Activated T-cell treated with anti-CD3 and anti-CD28 coated beads, Interleukin-2, amount 50 U/mL, for 4 hours (primary cell): ENCODE data around the gene CCDC187. TPM values are rescaled to one million over a fixed set of nuclear protein-coding genes. Genes with fewer than 3 reads are reported as not detected.

Source experiments
- ATAC-seq, 2 donors: fragments of 200-7000 bp; cut with Tn5 transposase; one replicate each; pipeline ENCODE4 v1.10.0; 2021
- DNase-seq: peaks from one replicate; pipeline ENCODE4 v3.0.0-alpha.2; 2020
- H3K27me3 Mint-ChIP-seq: one replicate; pipeline ENCODE4 v1.8.0; 2021; ENCODE audit warnings: low read depth, mixed read lengths
- H3K36me3 Mint-ChIP-seq: one replicate; pipeline ENCODE4 v1.8.0; 2022; ENCODE audit warnings: mixed read lengths; ENCODE audit not compliant: insufficient read depth
- H3K4me1 Mint-ChIP-seq: one replicate; pipeline ENCODE4 v1.8.0; 2021; ENCODE audit warnings: low read depth, mixed read lengths
- H3K4me3 Mint-ChIP-seq: one replicate; pipeline ENCODE4 v1.8.0; 2021; ENCODE audit warnings: mild to moderate bottlenecking, moderate library complexity, mixed read lengths
- H3K9me3 Mint-ChIP-seq: one replicate; pipeline ENCODE4 v1.8.0; 2021; ENCODE audit warnings: mixed read lengths
- total RNA-seq, 3 donors: library from RNA; stranded (reverse); gene quantifications; one replicate each; pipeline ENCODE4 v1.2.1, GENCODE V29; 2021

CCDC187 gene
- total RNA-seq, 3 donors from 2014 or later, result 0.11 TPM; not detected in 2

DNA sequence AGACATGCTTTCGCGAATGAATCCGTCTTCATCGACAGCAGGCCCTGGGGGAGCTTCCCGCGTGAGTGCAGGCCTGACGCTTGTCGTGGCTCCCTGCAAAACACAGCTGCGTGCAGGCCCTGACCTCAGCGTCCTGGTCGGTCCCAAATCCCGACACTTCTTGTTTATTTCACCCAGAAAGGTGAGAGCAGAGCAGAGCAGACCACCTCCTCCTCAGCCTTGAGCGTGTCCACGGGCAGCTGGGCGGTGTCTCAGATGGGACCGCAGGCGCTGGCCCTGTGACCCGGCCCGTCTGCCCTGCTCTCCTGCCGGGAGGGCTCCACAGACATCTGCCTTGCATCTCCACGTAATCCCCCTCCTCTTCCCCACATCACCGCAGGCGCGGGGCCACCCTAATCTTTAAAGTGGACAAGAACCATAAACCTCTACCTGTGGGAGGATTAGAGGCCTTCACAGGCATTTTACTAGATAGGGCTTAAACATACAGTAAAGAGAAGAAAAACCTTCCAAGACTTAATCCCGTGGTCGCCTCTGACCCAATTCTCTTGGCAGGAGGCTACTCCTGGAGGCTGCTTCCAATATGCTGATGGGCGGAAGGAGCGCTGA, 91.4 kb downstream of the CCDC187 start:
- no peaks in the 10 kb centered on the region for H3K4me1 Mint-ChIP-seq
- no peaks in the 10 kb centered on the region for H3K9me3 Mint-ChIP-seq
- no peaks in the 10 kb centered on the region for H3K27me3 Mint-ChIP-seq
- peaks cover 34% of the 10 kb centered on the region for H3K36me3 Mint-ChIP-seq
- H3K4me3 Mint-ChIP-seq, result no peak overlapping the region
- ATAC-seq (no peak), DNase-seq (no peak)

DNA sequence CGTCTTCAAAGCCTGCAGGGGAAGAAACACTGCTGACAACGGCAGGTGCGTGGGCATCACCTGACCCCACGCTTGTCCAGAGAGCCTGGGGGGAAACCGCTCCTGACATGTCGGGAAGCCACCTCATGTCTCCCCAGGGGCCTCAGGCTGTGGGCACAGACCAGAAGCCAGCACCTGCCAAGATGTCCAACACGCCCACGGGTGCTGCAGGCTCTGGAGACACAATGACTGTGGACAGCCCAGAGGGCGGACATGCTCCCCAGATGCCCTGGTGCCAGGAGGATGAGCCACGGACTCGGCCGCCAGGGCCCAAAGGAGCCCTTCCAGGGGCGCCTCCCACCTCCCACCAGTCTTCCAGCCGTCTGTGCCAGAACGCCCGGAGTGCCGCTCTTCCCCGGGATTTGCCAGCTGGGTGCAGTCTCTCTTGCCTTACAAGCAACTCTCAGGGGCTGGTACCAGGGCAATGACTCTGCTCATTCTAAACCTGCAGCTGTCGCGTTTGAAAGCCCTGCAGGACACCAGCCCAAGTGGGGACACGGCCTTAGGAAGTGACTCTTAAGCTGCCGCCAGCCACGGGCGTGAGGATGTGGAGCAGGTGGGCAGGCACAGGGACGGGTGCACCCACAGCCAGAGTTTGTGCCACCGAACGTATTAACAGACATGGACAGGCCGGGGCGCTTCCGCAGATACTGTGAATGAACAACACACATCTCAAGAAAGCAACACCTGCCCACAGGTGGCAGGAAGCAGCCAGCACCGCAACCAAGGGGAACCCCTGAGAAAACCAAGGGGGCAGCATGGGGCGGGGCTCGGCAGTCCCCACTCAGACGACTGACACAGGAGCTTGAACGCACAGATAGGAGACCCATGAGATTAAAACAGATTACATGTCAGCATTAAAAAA, 92.2 kb downstream of the CCDC187 start:
- ATAC-seq (no peak), DNase-seq (no peak)
- peaks cover 41% of the 10 kb centered on the region for H3K36me3 Mint-ChIP-seq
- no peaks in the 10 kb centered on the region for H3K4me1 Mint-ChIP-seq
- no peaks in the 10 kb centered on the region for H3K9me3 Mint-ChIP-seq
- H3K4me3 Mint-ChIP-seq, result no peak overlapping the region
- H3K27me3 Mint-ChIP-seq, result no peaks in the 10 kb centered on the region

DNA sequence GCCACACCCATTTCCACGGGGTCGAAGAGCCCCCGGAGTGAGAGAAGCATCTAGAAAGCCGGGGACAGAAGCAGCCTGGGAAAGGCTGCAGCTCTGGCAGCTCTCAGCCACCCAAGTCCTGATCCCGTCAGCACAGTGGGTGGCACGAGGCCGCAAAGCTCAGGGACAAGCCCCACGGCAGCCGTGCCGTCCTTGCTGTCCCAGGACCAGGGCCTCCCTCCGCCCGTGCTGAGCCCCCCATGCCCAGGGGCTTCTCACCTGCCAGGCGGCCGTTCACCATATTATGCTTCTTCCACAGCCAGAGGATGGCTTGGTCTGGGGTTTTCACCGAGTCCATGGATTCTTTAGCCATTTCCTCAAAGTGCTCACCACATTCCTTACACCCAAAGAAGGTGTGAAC, 92.9 kb downstream of the CCDC187 start:
- Mint-ChIP-seq H3K9me3 (no peaks in the 10 kb centered on the region), H3K4me1 (no peaks in the 10 kb centered on the region), H3K4me3 (no peak overlapping the region), H3K36me3 (peaks cover 42% of the 10 kb centered on the region), H3K27me3 (peaks cover 1% of the 10 kb centered on the region)
- DNase-seq (no peak), ATAC-seq (no peak)

DNA sequence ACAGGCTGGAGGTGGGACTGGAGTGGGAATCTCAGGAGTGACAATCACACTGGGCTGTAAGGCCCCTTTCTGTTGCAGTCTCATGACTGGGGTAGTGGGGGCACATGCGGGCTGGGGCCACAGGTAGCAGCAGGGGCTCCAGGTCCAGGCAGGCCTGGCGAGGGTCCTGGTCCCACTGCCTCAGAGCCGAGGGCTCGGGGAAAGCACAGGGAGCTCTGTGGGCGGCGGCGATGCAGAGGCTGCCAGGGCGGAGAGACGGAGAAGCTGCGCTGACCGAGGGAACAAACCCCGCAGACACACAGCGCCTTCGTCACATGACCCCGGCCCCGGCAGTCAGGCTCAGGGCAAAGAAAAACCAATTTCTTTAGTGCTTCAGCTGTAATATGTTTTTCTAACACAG, 93.6 kb downstream of the CCDC187 start:
- Mint-ChIP-seq H3K4me1 (no peaks in the 10 kb centered on the region), H3K27me3 (peaks cover 4% of the 10 kb centered on the region), H3K9me3 (no peaks in the 10 kb centered on the region), H3K36me3 (peaks cover 36% of the 10 kb centered on the region), H3K4me3 (no peak overlapping the region)
- ATAC-seq, result no peak
- DNase-seq, result no peak

DNA sequence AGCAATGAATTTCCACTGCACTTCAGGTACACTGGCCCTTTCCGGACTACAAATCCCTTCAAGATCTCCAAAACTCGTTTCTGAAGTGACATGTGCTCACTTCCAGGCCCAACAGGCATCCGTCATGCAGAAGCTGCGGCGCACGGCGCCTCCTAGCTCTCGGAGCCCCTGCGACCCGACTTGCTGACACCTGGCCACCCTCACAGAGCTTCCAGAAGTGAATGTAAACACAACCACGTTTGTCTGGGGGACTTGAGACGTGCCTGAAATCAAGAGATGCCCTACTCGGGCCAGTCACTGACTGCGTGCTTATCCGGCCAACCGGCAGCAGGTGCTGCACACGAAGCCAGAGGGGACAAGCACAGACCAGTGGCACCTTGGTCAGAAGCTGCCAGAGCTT, 94.1 kb downstream of the CCDC187 start:
- Mint-ChIP-seq H3K4me1 (no peaks in the 10 kb centered on the region), H3K4me3 (no peak overlapping the region), H3K9me3 (no peaks in the 10 kb centered on the region), H3K36me3 (peaks cover 31% of the 10 kb centered on the region), H3K27me3 (peaks cover 6% of the 10 kb centered on the region)
- no peak for ATAC-seq
- DNase-seq, result no peak

DNA sequence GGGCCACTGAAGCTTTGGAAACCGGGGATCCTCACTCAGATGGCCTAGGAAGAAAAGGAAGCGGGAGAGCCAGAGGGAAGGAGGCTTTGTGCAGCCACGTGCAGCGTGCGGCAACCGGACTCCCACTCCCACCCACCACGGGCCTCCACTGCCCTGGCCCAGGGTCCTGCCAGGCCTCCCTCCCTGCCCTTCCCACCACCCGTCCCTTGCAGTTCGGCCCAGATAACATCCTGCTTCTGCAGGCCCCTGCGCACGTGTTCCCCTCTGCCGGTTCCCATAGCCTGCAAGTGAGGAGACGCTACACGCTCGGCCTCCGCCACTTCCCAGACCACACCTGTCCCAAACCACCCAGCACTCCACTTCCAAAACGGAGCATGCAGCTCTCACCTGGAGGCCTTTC, 94.7 kb downstream of the CCDC187 start:
- H3K4me3 Mint-ChIP-seq, result no peak overlapping the region
- ATAC-seq, result no peak
- peaks cover 25% of the 10 kb centered on the region for H3K36me3 Mint-ChIP-seq
- peaks cover 9% of the 10 kb centered on the region for H3K27me3 Mint-ChIP-seq
- H3K9me3 Mint-ChIP-seq, result no peaks in the 10 kb centered on the region
- no peak for DNase-seq
- H3K4me1 Mint-ChIP-seq, result no peaks in the 10 kb centered on the region

DNA sequence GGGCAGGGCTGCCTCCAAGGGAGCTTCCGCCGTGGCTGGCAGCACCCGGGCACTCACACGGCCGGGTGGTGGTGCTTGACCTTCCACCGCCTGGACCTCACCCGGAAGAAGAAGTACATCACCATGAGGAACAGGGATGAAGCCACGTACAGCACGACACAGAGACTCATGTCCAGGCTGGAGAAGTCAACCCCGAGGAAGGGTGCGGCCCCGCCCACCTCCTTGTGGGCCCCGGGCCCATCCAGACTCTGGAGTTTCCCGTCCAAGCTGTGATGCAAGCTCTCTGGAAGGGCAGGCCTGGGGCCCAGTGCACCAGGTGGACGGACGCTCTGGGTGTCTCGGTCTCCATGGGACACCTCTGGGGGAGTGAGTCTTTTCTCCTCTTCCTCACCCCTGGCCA, 95.2 kb downstream of the CCDC187 start:
- Mint-ChIP-seq H3K27me3 (peaks cover 14% of the 10 kb centered on the region), H3K4me1 (peaks cover under 1% of the 10 kb centered on the region), H3K4me3 (no peak overlapping the region), H3K9me3 (no peaks in the 10 kb centered on the region), H3K36me3 (peaks cover 22% of the 10 kb centered on the region)
- ATAC-seq, result no peak
- DNase-seq, result no peak

DNA sequence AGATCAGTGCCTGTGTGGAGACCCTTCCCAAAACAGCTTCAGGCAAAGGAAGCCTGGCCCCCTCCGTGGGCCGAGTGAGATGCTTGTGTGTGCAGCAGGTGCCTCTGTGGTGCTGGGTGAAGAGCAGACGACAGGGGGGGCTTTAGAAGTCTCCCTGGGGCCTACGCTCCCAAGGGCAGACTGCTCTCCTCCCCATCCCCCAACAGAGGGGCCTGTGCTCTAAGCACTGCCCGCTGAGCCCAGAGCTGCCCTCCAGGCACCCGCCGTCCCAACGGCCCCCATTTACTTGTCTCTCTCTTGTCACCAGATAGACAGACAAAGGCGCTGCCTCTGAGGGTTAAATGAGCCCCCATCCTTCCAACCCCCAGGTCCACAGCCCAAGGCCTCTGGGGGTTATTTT, 96.3 kb downstream of the CCDC187 start:
- ATAC-seq, result no peak
- Mint-ChIP-seq H3K27me3 (peaks cover 20% of the 10 kb centered on the region), H3K9me3 (no peaks in the 10 kb centered on the region), H3K36me3 (peaks cover 18% of the 10 kb centered on the region), H3K4me1 (peaks cover 1% of the 10 kb centered on the region), H3K4me3 (no peak overlapping the region)
- DNase-seq, result no peak

DNA sequence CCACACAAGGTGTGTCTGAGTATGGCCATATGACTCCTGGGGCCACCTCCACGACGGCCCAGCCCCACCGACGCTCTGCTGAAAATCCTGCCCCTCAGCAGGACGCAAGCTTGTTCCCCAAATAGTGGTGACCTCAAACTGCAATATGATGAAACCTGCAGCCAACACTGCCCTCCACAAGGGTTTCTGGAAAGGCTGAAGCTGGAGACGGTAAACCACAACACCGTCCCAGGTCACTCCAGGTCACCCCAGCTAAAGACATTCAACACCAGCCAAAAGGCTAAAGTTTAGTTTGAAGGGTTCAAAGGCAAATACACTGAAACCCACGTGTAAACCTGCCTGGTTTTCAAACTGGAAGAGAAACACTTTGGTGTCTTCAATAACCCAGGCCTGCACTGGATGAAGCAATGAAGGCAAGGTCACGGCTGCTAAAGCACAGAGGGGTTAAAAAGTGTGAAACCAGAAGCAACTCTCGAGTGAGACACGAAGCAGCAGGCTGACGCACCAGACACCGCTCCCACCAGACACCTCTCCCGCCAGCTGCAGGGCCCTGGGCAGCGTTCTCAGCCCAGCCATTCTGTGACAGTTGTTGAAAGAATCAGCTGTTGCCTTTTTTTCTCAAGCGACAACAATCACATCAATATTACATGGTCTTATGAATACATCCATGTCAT, 97.2 kb downstream of the CCDC187 start:
- H3K4me1 Mint-ChIP-seq, result peaks cover 1% of the 10 kb centered on the region
- H3K4me3 Mint-ChIP-seq, result no peak overlapping the region
- peaks cover 14% of the 10 kb centered on the region for H3K36me3 Mint-ChIP-seq
- H3K27me3 Mint-ChIP-seq, result peaks cover 25% of the 10 kb centered on the region
- DNase-seq, result no peak
- no peaks in the 10 kb centered on the region for H3K9me3 Mint-ChIP-seq
- no peak for ATAC-seq

DNA sequence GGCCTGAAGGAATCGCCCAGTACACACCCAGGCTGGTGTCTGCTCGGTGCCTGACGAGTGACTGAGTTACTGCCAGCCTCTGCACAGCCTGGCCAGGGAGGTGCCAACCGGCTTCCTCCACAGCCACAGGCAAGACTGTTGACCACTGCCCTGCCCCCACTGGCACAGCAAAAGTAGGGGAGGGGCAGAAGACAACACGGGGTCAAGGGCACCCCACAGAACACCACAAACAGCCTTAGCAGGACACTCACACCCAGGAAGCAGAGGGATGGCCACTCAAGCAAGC, 98.2 kb downstream of the CCDC187 start:
- Mint-ChIP-seq H3K4me1 (peaks cover 1% of the 10 kb centered on the region), H3K4me3 (no peak overlapping the region), H3K9me3 (no peaks in the 10 kb centered on the region), H3K36me3 (peaks cover 14% of the 10 kb centered on the region), H3K27me3 (peaks cover 34% of the 10 kb centered on the region)
- DNase-seq, result no peak
- ATAC-seq, result no peak

DNA sequence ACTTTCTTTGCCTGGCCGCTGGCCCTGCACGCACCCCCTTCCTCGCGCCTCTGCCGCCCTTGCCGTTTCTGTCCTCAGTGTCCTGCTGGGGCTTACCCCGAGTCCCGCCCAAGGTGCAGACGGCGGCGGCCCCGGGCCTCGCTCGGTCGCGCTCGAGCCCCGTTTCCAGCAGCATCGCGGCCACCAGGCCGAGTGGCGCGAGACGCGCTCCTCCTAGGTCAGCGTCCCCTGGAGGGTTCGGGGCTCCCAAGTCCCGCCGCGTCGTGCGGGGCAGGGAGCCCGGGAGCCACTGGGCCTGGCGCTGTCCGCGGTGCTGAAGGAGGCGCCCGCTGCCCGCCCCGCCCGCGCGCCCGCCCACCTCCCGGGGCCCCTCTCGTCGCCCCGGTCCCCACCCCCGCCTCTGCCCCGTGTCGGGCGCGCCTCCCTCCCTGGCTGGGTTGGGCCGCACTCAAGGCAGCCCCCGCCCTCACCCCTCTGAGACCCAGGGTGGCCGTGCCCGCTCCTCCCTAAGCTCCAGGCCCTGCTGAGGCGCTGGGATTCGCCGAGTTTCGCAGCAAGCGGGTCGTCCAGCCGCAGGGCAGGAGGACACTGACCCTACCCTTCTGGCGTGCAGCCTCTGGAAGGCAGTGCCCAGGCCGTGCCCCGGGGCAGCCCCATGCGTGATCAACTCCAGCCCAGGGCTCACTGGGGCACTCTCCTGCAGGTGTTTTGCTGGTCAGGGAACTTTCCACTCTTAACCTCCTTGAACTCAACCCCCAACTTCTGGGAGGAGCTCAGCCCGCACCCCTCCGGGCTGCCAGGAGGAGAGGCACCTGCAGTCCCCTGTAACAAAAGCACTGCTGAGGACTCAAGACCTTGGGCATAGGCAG, 98.8 kb downstream of the CCDC187 start, which contains the start of gene LHX3:
LHX3 (minus strand) TSS at position 291 of the 869 bp plus-strand sequence; CDS start at position 175, 116 bp downstream.
- DNase-seq (no peak), ATAC-seq (peak; percentile 30 to 42)
- no peaks in the 10 kb centered on the region for H3K9me3 Mint-ChIP-seq
- H3K4me3 Mint-ChIP-seq, result no peak within 1 kb of the TSS
- peaks cover 14% of the 10 kb centered on the region for H3K36me3 Mint-ChIP-seq
- H3K4me1 Mint-ChIP-seq, result peaks cover 1% of the 10 kb centered on the region
- peaks cover 39% of the 10 kb centered on the region for H3K27me3 Mint-ChIP-seq

DNA sequence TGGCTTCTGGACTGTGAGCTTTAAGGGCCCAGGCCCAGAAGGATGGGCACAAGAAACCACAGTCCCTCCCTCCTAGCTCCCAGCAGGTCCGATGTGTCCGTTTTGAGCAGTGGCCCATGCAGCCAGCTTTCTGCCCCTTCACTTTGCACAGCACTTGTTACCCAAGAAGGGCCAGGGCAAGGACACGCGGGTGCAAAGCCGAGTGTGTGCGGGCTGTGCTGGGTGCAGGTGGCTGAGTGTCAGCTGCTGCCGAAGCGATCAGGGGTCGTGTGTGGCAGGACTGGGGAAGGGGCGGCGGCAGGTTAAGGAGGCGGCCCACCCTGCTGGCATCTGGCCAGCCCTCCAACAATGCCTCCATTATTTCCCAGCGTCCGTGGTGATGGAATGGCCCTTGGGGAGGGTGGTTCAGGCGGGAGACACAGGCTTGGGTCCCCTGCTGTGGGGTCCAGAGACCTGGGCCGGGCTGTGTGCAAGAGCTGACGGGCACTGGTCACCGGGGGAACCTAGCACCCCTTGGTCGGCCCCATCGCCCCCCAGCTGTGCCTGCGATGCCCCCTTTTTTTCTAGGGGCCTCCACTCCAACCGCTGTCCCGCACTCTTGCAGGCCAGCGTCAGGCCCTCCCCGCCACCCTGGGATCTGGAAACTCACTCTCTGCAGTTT, 99.6 kb downstream of the CCDC187 start:
- peaks cover 1% of the 10 kb centered on the region for H3K4me1 Mint-ChIP-seq
- peaks cover 14% of the 10 kb centered on the region for H3K36me3 Mint-ChIP-seq
- peaks cover 39% of the 10 kb centered on the region for H3K27me3 Mint-ChIP-seq
- DNase-seq (no peak), ATAC-seq (peak in 1 of 2 donors; percentile 8)
- H3K4me3 Mint-ChIP-seq, result no peak overlapping the region
- H3K9me3 Mint-ChIP-seq, result no peaks in the 10 kb centered on the region

DNA sequence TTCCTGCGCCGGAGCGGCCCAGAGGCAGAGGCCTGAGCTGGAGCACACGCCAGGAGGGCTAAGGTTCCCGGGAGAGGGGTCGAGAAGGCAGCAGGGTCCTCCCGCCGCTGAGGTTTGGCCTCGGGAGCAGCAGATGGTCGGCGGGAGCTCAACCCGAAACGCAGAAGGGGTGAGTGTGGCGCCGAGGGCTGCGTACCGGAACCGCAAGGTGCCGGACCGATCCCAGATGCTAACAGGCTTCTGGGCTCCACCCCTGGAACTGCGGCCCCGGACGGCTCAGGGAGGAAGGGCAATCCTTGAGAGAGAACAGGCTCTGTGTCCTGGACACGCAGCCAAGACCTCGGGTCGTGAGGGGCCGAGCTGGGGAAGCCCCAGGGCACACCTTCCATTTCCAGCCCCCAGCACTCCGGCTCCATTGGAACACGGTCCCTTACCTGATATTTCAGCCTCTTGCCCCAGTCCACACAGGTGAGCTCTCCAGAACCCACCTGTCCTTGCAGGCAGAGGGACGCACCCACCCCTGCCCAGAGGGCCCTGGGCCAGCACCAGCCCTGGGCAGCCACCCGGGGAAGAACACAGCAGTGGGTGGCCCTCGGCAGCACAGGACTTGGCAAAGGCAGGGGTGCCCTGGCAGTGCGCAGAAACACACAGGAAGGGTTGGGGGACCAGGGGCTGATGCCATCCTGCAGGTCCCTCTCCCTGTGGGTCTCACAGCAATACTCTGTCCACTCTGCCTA, 100.3 kb downstream of the CCDC187 start:
- ATAC-seq (no peak), DNase-seq (no peak)
- H3K4me3 Mint-ChIP-seq, result no peak overlapping the region
- H3K9me3 Mint-ChIP-seq, result no peaks in the 10 kb centered on the region
- peaks cover 1% of the 10 kb centered on the region for H3K4me1 Mint-ChIP-seq
- H3K27me3 Mint-ChIP-seq, result peaks cover 40% of the 10 kb centered on the region
- peaks cover 14% of the 10 kb centered on the region for H3K36me3 Mint-ChIP-seq
